ENCODE results near the gene KCTD12. TPM values are rescaled to one million over a fixed set of nuclear protein-coding genes. Genes with fewer than 3 reads are reported as not detected.

Gene KCTD12
- total RNA-seq, 4 donors from 2014 or later: 27.3 to 61.7 (median 35.3) TPM

GRCh38 chr13:76873445-76873844, 12.8 kb downstream of the KCTD12 start:
- no peaks in the 10 kb centered on the region for H3K36me3 ChIP-seq
- 70% methylated on average over 2 of the region's 2 CpGs for WGBS
- TF ChIP-seq EP300 (IDR thresholded peaks at IDR 0.05) (no peak), POLR2AphosphoS5 (IDR thresholded peaks at IDR 0.05) (no peak), POLR2A (IDR thresholded peaks at IDR 0.05) (no peak)
- TF ChIP-seq, protein P1, sequence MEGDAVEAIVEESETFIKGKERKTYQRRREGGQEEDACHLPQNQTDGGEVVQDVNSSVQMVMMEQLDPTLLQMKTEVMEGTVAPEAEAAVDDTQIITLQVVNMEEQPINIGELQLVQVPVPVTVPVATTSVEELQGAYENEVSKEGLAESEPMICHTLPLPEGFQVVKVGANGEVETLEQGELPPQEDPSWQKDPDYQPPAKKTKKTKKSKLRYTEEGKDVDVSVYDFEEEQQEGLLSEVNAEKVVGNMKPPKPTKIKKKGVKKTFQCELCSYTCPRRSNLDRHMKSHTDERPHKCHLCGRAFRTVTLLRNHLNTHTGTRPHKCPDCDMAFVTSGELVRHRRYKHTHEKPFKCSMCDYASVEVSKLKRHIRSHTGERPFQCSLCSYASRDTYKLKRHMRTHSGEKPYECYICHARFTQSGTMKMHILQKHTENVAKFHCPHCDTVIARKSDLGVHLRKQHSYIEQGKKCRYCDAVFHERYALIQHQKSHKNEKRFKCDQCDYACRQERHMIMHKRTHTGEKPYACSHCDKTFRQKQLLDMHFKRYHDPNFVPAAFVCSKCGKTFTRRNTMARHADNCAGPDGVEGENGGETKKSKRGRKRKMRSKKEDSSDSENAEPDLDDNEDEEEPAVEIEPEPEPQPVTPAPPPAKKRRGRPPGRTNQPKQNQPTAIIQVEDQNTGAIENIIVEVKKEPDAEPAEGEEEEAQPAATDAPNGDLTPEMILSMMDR (IDR thresholded peaks at IDR 0.05): no peak

GRCh38 chr13:76872675-76873074, 13.5 kb downstream of the KCTD12 start:
- no peaks in the 10 kb centered on the region for H3K27me3 ChIP-seq
- no peaks in the 10 kb centered on the region for H3K36me3 ChIP-seq
- no peaks in the 10 kb centered on the region for H3K9me3 ChIP-seq
- H3K4me3 ChIP-seq: no peak overlapping the region
- peaks cover under 1% of the 10 kb centered on the region for H3K4me1 ChIP-seq
- no peak overlapping the region for H3K27ac ChIP-seq
- 52% methylated on average over 2 of the region's 2 CpGs for WGBS
- TF ChIP-seq POLR2A (IDR thresholded peaks at IDR 0.05): no peak
- no peak for TF ChIP-seq EP300 (IDR thresholded peaks at IDR 0.05)
- TF ChIP-seq, protein P1 (IDR thresholded peaks at IDR 0.05): no peak
- TF ChIP-seq POLR2AphosphoS5 (IDR thresholded peaks at IDR 0.05): no peak
- no peak for DNase-seq (ENCODE audit: low spot score in 2 of 2)

More at GRCh38 chr13:76873445-76873844, 12.8 kb downstream of the KCTD12 start:
- Histone ChIP-seq H3K27me3 (no peaks in the 10 kb centered on the region), H3K27ac (no peak overlapping the region), H3K9me3 (no peaks in the 10 kb centered on the region), H3K4me3 (no peak overlapping the region), H3K4me1 (peaks cover 8% of the 10 kb centered on the region)
- no peak for DNase-seq (ENCODE audit: low spot score in 2 of 2)

- no peaks in the 10 kb centered on the region for H3K27me3 ChIP-seq
- TF ChIP-seq POLR2A (IDR thresholded peaks at IDR 0.05) (no peak), EP300 (IDR thresholded peaks at IDR 0.05) (no peak), POLR2AphosphoS5 (IDR thresholded peaks at IDR 0.05) (no peak)
- TF ChIP-seq, protein P1 (IDR thresholded peaks at IDR 0.05): no peak
- no peak for DNase-seq (ENCODE audit: low spot score in 2 of 2)
These were observed 14.8 kb downstream of the KCTD12 start for GRCh38 chr13:76871432-76871831.

DNA sequence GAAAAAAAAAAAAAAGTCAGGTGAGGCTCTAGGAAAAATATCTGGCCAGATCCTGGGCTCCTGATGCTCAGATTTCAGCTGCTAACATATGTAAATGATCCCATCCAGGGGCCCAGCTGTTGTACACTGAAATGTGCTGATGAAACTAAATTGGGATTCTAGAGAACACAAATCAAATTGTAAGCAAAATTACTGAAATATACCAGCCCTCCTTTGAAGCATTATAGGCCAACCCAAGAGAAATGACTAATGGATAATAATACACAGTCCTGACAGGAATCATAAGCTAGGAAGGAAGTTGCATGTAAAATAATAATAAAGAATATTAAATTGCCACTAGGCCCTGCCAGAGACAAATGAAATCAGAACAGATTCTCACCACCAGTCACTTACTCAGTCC, 17.8 kb downstream of the KCTD12 start:
- DNase-seq (ENCODE audit: low spot score in 2 of 2): no peak

More at GRCh38 chr13:76871432-76871831, 14.8 kb downstream of the KCTD12 start:
- H3K9me3 ChIP-seq: no peaks in the 10 kb centered on the region
- no peak overlapping the region for H3K27ac ChIP-seq
- no peak overlapping the region for H3K4me3 ChIP-seq
- H3K4me1 ChIP-seq: no peaks in the 10 kb centered on the region
- no peaks in the 10 kb centered on the region for H3K36me3 ChIP-seq
- 89% methylated on average over 3 of the region's 3 CpGs for WGBS

GRCh38 chr13:76865996-76866503, 20.2 kb downstream of the KCTD12 start:
- Histone ChIP-seq H3K36me3 (no peaks in the 10 kb centered on the region), H3K9me3 (no peaks in the 10 kb centered on the region), H3K27ac (no peak overlapping the region), H3K4me1 (no peaks in the 10 kb centered on the region), H3K27me3 (no peaks in the 10 kb centered on the region), H3K4me3 (no peak overlapping the region)
- no peak for DNase-seq (ENCODE audit: low spot score in 2 of 2)
- TF ChIP-seq EP300 (IDR thresholded peaks at IDR 0.05): no peak
- no peak for TF ChIP-seq POLR2AphosphoS5 (IDR thresholded peaks at IDR 0.05)
- TF ChIP-seq POLR2A (IDR thresholded peaks at IDR 0.05): no peak
- TF ChIP-seq, protein P1 (IDR thresholded peaks at IDR 0.05): no peak
- WGBS: 70% methylated on average over 1 of the region's 1 CpG

More for the DNA sequence above, 17.8 kb downstream of the KCTD12 start:
- TF ChIP-seq EP300 (IDR thresholded peaks at IDR 0.05) (no peak), POLR2A (IDR thresholded peaks at IDR 0.05) (no peak), POLR2AphosphoS5 (IDR thresholded peaks at IDR 0.05) (no peak)
- TF ChIP-seq, protein P1 (IDR thresholded peaks at IDR 0.05): no peak
- Histone ChIP-seq H3K27me3 (no peaks in the 10 kb centered on the region), H3K9me3 (no peaks in the 10 kb centered on the region), H3K27ac (no peak overlapping the region), H3K36me3 (no peaks in the 10 kb centered on the region), H3K4me1 (no peaks in the 10 kb centered on the region), H3K4me3 (no peak overlapping the region)
